ENCODE measurements around the gene GNAQ.

DNA sequence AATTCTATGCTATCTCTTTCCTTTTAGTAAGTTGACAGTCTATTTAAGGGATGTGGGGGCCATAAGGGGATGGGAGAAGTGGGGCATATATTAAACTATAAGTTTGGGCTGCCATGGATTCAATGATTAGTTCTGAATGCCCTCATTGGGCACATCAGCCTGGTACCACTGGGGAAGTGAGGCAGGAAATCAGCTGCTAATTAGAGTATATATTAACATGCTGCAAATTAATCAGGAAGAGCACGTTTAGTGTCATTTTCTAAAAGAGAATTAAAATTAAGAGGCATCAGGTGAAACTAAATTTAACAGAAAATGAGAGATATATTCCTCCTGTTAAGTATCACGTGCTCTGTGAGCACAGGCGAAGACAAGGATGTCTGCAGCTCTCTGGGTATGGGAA is 260.4 kb downstream of the GNAQ start:
- TF ChIP-seq, protein P1, sequence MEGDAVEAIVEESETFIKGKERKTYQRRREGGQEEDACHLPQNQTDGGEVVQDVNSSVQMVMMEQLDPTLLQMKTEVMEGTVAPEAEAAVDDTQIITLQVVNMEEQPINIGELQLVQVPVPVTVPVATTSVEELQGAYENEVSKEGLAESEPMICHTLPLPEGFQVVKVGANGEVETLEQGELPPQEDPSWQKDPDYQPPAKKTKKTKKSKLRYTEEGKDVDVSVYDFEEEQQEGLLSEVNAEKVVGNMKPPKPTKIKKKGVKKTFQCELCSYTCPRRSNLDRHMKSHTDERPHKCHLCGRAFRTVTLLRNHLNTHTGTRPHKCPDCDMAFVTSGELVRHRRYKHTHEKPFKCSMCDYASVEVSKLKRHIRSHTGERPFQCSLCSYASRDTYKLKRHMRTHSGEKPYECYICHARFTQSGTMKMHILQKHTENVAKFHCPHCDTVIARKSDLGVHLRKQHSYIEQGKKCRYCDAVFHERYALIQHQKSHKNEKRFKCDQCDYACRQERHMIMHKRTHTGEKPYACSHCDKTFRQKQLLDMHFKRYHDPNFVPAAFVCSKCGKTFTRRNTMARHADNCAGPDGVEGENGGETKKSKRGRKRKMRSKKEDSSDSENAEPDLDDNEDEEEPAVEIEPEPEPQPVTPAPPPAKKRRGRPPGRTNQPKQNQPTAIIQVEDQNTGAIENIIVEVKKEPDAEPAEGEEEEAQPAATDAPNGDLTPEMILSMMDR (IDR thresholded peaks at IDR 0.05): no peak
- no peak for TF ChIP-seq POLR2A (IDR thresholded peaks at IDR 0.05)

Data from testis (tissue), 2 donors.